HepG2 (cell line): Measurements from ENCODE around the gene ATP2B2. TPM values are rescaled to one million over a fixed set of nuclear protein-coding genes. Genes with fewer than 3 reads are reported as not detected.
A peak's percentile ranks its signal among the peaks of the same experiment; 100 is the strongest.

Experiments used
- CREM ChIP-seq, 2 experiments: sonication (generic) in 1 of 2; formaldehyde crosslinking in 1 of 2; IDR thresholded peaks; 2 replicates each; pipeline versions ENCODE4 v1.4.0 to v1.6.1; 2016 to 2020; ENCODE audit warnings: antibody characterized with exemption in 1 of 2, mild to moderate bottlenecking in 1 of 2, missing genetic modification reagents in 1 of 2
- FIP1L1 ChIP-seq: fragments of 200-400 bp; formaldehyde crosslinking; IDR thresholded peaks from 2 replicates; pipeline ENCODE4 v1.6.1; 2018; ENCODE audit warnings: low read depth, mild to moderate bottlenecking, low read length, moderate library complexity, borderline replicate concordance; ENCODE audit not compliant: insufficient read depth
- IRF2 ChIP-seq: IDR thresholded peaks from 2 replicates; pipeline ENCODE4 v1.6.1; 2018; ENCODE audit warnings: missing genetic modification reagents, missing compliant biosample characterization
- KLF15 ChIP-seq: sonication (generic); formaldehyde crosslinking; IDR thresholded peaks from 2 replicates; pipeline ENCODE4 v1.8.1; 2023; ENCODE audit warnings: borderline replicate concordance, mild to moderate bottlenecking, inconsistent platforms, missing genetic modification reagents, mixed read lengths
- MTF2 ChIP-seq: sonication (generic); formaldehyde crosslinking; IDR thresholded peaks from 2 replicates; pipeline ENCODE4 v1.5.0; 2020; ENCODE audit warnings: missing genetic modification reagents, borderline replicate concordance
- POLR2AphosphoS5 ChIP-seq: IDR thresholded peaks from 2 replicates; pipeline ENCODE4 v1.6.1; 2012; ENCODE audit warnings: low read depth, low read length
- RXRA ChIP-seq: sonication (generic); formaldehyde crosslinking; IDR thresholded peaks from 2 replicates; pipeline ENCODE4 v1.5.1; 2020; ENCODE audit warnings: missing genetic modification reagents
- TAF15 ChIP-seq: fragments of 200-400 bp; formaldehyde crosslinking; IDR thresholded peaks from one replicate; pipeline ENCODE4 v1.6.1; 2018; ENCODE audit warnings: mild to moderate bottlenecking, low read depth, low read length; ENCODE audit not compliant: poor library complexity, severe bottlenecking
- TEAD3 ChIP-seq: optimal IDR thresholded peaks from 2 replicates; pipeline ENCODE3; 2016; ENCODE audit warnings: borderline replicate concordance
- ZNF841 ChIP-seq: sonication (generic); formaldehyde crosslinking; IDR thresholded peaks from 2 replicates; pipeline ENCODE4 v1.8.1; 2023; ENCODE audit warnings: missing genetic modification reagents, borderline replicate concordance
- polyA plus RNA-seq, 8 experiments: library from polyadenylated mRNA; depleted of rRNA in 3 of 8; stranded (reverse) in 7 of 8; unstranded in 1 of 8; fragments of >200 nt; fragmentation: Illumina TruSeq in 4 of 8; extraction: Trizol in 4 of 8; gene quantifications; 2 replicates each; pipeline versions ENCODE4 v1.2.1 to v1.2.3, GENCODE V29; 2011 to 2016; ENCODE audit warnings: low read depth in 4 of 8, missing spikeins in 1 of 8, mixed read lengths in 1 of 8; ENCODE audit not compliant: insufficient read depth in 1 of 8
- total RNA-seq, 5 experiments: library from RNA; depleted of rRNA; stranded (reverse); fragments of >200 nt; fragmentation: Illumina TruSeq; extraction: Trizol; gene quantifications; 2 replicates each; pipeline ENCODE4 v1.2.3, GENCODE V29; 2016; ENCODE audit warnings: low read depth in 1 of 5
- TF ChIP-seq, protein P1 (sequence below): sonication (generic); formaldehyde crosslinking; IDR thresholded peaks from 2 replicates; pipeline ENCODE4 v1.5.0; 2020; ENCODE audit warnings: missing genetic modification reagents
- TF ChIP-seq, protein P2 (sequence below): sonication (generic); formaldehyde crosslinking; IDR thresholded peaks from 2 replicates; pipeline ENCODE4 v1.8.1; 2022; ENCODE audit warnings: mild to moderate bottlenecking, missing genetic modification reagents
- TF ChIP-seq, protein P3 (sequence below): IDR thresholded peaks from 2 replicates; pipeline ENCODE4 v1.6.1; 2016; ENCODE audit warnings: low read depth, control low read depth
- TF ChIP-seq, protein P4 (sequence below), 2 experiments: fragments of 450-650 bp in 1 of 2; sonication (generic) in 1 of 2; formaldehyde crosslinking in 1 of 2; IDR thresholded peaks; 2 replicates each; pipeline versions ENCODE4 v1.6.1 to v1.8.0; 2016 to 2022; ENCODE audit warnings: antibody characterized with exemption in 1 of 2, mild to moderate bottlenecking in 1 of 2, missing genetic modification reagents in 1 of 2

ATP2B2 gene
- total and polyA plus RNA-seq, 2 of the 13 experiments (the other 11 are each of a cell fraction or from before 2014, with no cell fraction given), result 1.5 to 2.3 TPM

DNA sequence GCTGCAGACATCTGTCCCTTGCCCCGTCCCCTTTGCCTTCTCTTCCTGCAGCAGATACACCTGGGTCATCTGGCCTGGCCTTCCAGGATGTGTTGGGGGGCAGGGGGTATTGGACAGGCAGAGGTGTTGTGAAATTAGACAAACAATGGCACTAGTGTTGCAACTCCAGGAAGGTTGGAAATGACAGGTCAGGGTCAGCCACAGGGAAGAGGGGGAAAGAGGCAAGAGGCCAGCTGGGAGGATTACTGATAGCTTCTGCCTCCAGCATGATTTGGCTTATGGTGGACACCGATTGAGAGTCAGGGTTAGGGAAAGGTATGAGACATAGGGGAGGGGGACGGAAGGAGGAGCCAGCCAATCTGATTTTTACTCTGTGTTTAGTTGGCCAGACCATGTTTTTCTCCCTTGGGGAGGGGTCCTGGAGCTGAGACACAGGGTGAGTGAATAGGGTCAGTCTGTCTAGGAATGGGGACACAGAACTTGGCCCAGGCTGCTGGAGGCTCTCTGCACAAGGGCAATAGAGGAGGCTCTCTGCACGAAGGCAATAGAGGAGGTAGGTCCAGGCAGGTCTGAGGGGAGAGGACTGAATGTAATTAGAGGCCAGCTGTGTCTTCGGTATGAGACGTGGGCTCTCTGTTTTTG lies 3.4 kb upstream of the ATP2B2 start (continued):
- TF ChIP-seq, protein P1, sequence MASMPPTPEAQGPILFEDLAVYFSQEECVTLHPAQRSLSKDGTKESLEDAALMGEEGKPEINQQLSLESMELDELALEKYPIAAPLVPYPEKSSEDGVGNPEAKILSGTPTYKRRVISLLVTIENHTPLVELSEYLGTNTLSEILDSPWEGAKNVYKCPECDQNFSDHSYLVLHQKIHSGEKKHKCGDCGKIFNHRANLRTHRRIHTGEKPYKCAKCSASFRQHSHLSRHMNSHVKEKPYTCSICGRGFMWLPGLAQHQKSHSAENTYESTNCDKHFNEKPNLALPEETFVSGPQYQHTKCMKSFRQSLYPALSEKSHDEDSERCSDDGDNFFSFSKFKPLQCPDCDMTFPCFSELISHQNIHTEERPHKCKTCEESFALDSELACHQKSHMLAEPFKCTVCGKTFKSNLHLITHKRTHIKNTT, result no peak
- TF ChIP-seq RXRA (CRISPR knock-in tag) (peak; percentile 96), TEAD3 (CRISPR knock-in tag) (peak; percentile 81), FIP1L1 (no peak), TAF15 (no peak), MTF2 (CRISPR knock-in tag) (no peak), IRF2 (CRISPR knock-in tag) (peak; percentile 95), KLF15 (CRISPR knock-in tag) (no peak), POLR2AphosphoS5 (peak; percentile 47; the same call in 1 of the 2 replicates), CREM (IDR thresholded peaks at IDR 0.05) (peak; percentile 84), CREM (CRISPR knock-in tag; IDR thresholded peaks at IDR 0.05) (no peak), ZNF841 (CRISPR knock-in tag) (no peak)
- TF ChIP-seq, protein P2, sequence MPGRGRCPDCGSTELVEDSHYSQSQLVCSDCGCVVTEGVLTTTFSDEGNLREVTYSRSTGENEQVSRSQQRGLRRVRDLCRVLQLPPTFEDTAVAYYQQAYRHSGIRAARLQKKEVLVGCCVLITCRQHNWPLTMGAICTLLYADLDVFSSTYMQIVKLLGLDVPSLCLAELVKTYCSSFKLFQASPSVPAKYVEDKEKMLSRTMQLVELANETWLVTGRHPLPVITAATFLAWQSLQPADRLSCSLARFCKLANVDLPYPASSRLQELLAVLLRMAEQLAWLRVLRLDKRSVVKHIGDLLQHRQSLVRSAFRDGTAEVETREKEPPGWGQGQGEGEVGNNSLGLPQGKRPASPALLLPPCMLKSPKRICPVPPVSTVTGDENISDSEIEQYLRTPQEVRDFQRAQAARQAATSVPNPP (CRISPR knock-in tag), result peak; percentile 67; the same call in 1 of the 2 replicates
- TF ChIP-seq, protein P3, sequence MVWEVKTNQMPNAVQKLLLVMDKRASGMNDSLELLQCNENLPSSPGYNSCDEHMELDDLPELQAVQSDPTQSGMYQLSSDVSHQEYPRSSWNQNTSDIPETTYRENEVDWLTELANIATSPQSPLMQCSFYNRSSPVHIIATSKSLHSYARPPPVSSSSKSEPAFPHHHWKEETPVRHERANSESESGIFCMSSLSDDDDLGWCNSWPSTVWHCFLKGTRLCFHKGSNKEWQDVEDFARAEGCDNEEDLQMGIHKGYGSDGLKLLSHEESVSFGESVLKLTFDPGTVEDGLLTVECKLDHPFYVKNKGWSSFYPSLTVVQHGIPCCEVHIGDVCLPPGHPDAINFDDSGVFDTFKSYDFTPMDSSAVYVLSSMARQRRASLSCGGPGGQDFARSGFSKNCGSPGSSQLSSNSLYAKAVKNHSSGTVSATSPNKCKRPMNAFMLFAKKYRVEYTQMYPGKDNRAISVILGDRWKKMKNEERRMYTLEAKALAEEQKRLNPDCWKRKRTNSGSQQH (CRISPR knock-in tag), result peak; percentile 88; the same call in 1 of the 2 replicates
- TF ChIP-seq, protein P4, sequence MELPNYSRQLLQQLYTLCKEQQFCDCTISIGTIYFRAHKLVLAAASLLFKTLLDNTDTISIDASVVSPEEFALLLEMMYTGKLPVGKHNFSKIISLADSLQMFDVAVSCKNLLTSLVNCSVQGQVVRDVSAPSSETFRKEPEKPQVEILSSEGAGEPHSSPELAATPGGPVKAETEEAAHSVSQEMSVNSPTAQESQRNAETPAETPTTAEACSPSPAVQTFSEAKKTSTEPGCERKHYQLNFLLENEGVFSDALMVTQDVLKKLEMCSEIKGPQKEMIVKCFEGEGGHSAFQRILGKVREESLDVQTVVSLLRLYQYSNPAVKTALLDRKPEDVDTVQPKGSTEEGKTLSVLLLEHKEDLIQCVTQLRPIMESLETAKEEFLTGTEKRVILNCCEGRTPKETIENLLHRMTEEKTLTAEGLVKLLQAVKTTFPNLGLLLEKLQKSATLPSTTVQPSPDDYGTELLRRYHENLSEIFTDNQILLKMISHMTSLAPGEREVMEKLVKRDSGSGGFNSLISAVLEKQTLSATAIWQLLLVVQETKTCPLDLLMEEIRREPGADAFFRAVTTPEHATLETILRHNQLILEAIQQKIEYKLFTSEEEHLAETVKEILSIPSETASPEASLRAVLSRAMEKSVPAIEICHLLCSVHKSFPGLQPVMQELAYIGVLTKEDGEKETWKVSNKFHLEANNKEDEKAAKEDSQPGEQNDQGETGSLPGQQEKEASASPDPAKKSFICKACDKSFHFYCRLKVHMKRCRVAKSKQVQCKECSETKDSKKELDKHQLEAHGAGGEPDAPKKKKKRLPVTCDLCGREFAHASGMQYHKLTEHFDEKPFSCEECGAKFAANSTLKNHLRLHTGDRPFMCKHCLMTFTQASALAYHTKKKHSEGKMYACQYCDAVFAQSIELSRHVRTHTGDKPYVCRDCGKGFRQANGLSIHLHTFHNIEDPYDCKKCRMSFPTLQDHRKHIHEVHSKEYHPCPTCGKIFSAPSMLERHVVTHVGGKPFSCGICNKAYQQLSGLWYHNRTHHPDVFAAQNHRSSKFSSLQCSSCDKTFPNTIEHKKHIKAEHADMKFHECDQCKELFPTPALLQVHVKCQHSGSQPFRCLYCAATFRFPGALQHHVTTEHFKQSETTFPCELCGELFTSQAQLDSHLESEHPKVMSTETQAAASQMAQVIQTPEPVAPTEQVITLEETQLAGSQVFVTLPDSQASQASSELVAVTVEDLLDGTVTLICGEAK (IDR thresholded peaks at IDR 0.05), result no peak
- TF ChIP-seq, protein P4 (CRISPR knock-in tag; IDR thresholded peaks at IDR 0.05), result peak; percentile 64; the same call in 1 of the 2 replicates
